ENCODE measurements around the gene MED12L.

The MED12L gene

GRCh38 chr3:151432616-151433372 is 347.3 kb downstream of the MED12L start:
- no peak for DNase-seq

GRCh38 chr3:151434151-151434890 is 348.9 kb downstream of the MED12L start:
- no peak for DNase-seq

DNA sequence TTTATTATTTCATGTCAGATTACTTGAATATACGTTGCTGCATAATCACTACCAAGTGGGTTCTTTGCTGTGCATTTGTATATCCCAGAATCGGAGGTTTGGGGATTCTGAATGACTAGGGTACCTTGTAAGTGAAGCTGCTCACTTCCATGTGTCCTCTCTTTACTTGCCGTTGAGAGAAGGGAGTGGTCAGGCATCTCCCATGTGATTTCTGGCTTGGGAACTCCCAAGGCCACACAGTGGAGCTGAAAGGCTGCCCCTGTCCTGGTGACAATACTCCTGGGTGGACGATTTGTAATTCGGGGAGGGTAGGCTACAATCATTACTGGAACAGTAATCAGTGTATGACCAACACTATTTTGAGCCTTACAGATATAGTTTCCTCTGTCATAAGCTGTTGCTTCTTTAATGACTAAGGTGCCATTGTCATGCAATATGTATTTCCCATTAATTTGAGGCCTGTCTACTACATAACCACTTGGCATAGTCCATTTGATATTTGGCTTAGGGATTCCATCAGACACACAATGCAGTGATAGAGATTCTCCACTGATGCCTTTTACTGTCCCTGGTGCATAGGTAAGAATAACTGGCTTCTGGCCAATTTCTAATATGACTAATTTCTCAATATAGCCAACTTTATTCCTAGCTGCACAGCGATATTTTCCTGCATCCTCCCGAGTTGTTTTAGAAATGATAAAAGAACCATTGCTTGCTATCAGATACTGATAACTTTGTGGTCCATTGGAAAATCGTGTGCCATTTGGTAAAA is 351.4 kb downstream of the MED12L start:
- no peak for DNase-seq

DNA sequence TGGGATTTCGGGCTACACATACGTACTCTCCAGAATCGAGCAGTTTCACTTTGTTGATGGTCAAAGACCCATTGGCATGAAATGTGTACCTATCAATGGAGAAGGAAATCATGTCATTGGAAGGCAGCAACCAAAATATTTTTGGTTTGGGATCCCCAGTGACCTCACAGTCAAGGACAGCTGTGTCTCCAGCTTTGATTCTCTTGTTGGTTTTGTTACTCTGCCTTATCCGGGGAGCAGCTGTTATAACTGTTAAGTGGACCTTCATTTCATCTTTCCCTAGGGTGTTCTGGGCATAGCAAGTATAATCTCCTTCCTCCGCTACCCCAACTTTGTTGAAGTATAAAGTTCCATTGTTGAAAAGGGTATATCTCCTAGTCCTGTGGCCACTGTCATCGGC is 352.4 kb downstream of the MED12L start:
- no peak for DNase-seq

GRCh38 chr3:151439652-151440125 is 354.2 kb downstream of the MED12L start:
- DNase-seq, result peak; percentile 1 to 10

GRCh38 chr3:151440940-151441339 is 355.5 kb downstream of the MED12L start:
- DNase-seq, result no peak

GRCh38 chr3:151443583-151443982 is 358.1 kb downstream of the MED12L start:
- DNase-seq, result no peak

GRCh38 chr3:151445273-151446001 is 360.0 kb downstream of the MED12L start:
- DNase-seq, result no peak

- DNase-seq, result no peak
Observed at GRCh38 chr3:151446002-151446340, 360.5 kb downstream of the MED12L start.

GRCh38 chr3:151452368-151452767 is 366.9 kb downstream of the MED12L start:
- DNase-seq, result no peak

GRCh38 chr3:151452841-151453240 is 367.4 kb downstream of the MED12L start:
- no peak for DNase-seq

DNA sequence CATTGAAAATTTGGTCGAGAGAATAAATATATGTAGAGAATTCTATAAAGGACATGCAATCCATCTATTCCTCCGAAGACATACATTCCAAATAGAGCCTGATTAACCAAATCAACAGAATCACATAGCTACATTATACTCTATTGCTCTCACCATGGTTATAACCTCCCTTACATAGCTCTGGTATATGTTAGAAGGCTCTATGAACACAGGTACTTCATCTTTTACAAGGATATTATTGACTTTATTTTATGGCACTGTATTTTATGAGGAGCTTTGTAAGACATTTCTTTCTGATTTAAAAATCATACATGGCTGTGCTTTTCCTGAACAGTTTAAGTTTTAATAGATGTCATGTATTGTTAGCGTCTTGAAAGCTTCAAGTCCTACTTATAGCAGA is 370.6 kb downstream of the MED12L start:
- no peak for DNase-seq

GRCh38 chr3:151459358-151459757 is 373.9 kb downstream of the MED12L start:
- DNase-seq, result no peak

DNA sequence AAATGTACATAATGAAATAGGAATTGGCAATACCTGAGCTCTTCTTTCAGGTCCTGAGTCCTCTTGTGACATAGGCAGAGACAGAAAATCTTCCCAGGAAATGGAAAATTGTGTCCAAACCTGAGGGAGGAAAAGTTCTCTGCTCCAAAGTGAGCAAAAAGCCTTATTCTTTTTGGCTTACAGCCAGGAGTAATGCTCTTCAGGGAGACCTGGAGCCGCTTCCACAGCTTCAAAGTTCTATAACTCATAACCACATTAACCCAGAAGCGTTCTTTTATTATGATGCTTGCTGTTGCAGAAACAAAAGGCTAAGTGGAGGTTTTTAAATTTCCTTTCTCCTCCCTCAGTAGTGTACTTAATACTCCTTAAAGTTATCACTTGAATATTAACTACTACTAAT is 374.8 kb downstream of the MED12L start:
- no peak for DNase-seq

- DNase-seq, result no peak
Observed at GRCh38 chr3:151460774-151461450, 375.4 kb downstream of the MED12L start, which contains the start of gene IGSF10. Gene IGSF10, minus strand, starts transcription at chr3:151461061. Its CDS starts 2,352 bp downstream, at chr3:151458709.

GRCh38 chr3:151462278-151462780 is 376.9 kb downstream of the MED12L start:
- no peak for DNase-seq

DNA sequence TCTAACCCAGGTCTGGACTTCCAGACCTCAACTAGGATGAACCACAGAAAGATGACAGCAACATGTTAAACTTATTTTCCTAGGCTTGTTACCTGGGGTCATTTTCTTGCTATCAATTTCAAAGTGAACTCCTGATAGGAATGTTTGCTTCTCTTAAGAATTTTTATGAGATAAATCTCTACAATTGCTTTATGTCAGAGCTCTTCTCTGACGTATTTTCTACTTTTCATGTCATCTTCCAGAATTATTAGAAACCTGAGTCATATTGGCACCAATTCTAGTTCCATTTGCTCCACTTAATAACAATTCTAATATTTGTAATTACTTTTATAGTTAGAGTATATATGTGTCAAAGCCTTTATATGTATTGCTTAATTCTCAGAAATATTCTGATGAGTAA is 377.5 kb downstream of the MED12L start:
- no peak for DNase-seq

- DNase-seq, result no peak
Observed at GRCh38 chr3:151467069-151467468, 381.6 kb downstream of the MED12L start.

- DNase-seq, result no peak
Observed at GRCh38 chr3:151468284-151468917, 382.9 kb downstream of the MED12L start.

DNA sequence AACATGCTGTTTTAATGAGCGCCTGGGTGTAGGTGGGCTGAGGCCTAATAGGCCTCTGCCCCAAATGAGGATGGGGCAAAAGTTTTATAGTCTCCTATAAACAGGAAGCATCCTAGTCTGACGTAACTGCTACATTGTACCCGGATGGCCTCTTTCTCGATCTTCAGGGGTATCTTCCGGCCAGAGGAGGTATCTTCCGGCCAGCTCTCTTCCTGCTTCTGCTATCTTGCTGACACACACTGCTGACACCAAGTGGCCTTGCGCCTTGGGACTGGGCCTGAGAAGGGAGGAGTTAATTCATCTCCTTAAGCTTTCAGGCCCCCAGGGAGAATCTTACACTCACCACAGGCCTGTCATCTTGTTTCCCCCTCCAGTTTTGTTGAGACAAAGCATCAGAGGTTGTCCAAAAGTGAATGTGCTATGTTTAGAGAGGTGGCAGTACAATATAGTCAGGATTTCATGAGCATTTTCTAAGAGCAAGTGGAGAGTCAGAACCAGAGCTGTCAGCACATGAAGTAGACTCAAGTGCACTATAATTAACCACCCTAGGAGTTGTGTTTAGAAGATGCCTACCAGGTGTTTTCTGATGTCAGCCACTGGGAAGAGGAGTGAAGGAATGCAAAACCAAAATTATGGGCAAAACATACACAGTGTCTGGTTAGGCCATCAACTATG is 391.0 kb downstream of the MED12L start:
- no peak for DNase-seq
